Measurements from ENCODE around the gene GAP43. TPM values are rescaled to one million over a fixed set of nuclear protein-coding genes. Genes with fewer than 3 reads are reported as not detected.

Gene GAP43
- total RNA-seq, 1 donor from 2014 or later: 46.5 TPM

GRCh38 chr3:115667738-115668065, 44.4 kb downstream of the GAP43 start:
- peaks cover 3% of the 10 kb centered on the region for H3K4me1 Mint-ChIP-seq (ENCODE audit: unreplicated experiment)
- no peaks in the 10 kb centered on the region for H3K36me3 Mint-ChIP-seq
- no peaks in the 10 kb centered on the region for H3K27me3 Mint-ChIP-seq
- no peak for TF ChIP-seq CTCF (conservative IDR thresholded peaks at IDR 0.05)
- no peak overlapping the region for H3K27ac Mint-ChIP-seq
- no peak overlapping the region for H3K4me3 Mint-ChIP-seq
- H3K9me3 Mint-ChIP-seq: no peaks in the 10 kb centered on the region
- DNase-seq (ENCODE audit: extremely low spot score, unreplicated experiment): no peak

- Mint-ChIP-seq H3K36me3 (no peaks in the 10 kb centered on the region), H3K27ac (no peak overlapping the region), H3K4me1 (ENCODE audit: unreplicated experiment) (peaks cover 10% of the 10 kb centered on the region), H3K9me3 (no peaks in the 10 kb centered on the region), H3K27me3 (no peaks in the 10 kb centered on the region), H3K4me3 (no peak overlapping the region)
- no peak for DNase-seq (ENCODE audit: extremely low spot score, unreplicated experiment)
- no peak for TF ChIP-seq CTCF (conservative IDR thresholded peaks at IDR 0.05)
Observed at GRCh38 chr3:115670911-115671310, 47.6 kb downstream of the GAP43 start.

- no peaks in the 10 kb centered on the region for H3K9me3 Mint-ChIP-seq
- H3K27ac Mint-ChIP-seq: no peak overlapping the region
- DNase-seq (ENCODE audit: extremely low spot score, unreplicated experiment): no peak
- no peak for TF ChIP-seq CTCF (conservative IDR thresholded peaks at IDR 0.05)
- no peaks in the 10 kb centered on the region for H3K27me3 Mint-ChIP-seq
- no peak overlapping the region for H3K4me3 Mint-ChIP-seq
- H3K4me1 Mint-ChIP-seq (ENCODE audit: unreplicated experiment): peaks cover 10% of the 10 kb centered on the region
- no peaks in the 10 kb centered on the region for H3K36me3 Mint-ChIP-seq
Observed at GRCh38 chr3:115671761-115672455, 48.6 kb downstream of the GAP43 start.

GRCh38 chr3:115673881-115674280, 50.6 kb downstream of the GAP43 start:
- peaks cover 7% of the 10 kb centered on the region for H3K4me1 Mint-ChIP-seq (ENCODE audit: unreplicated experiment)
- H3K9me3 Mint-ChIP-seq: no peaks in the 10 kb centered on the region
- H3K27ac Mint-ChIP-seq: no peak overlapping the region
- H3K36me3 Mint-ChIP-seq: no peaks in the 10 kb centered on the region
- no peak for DNase-seq (ENCODE audit: extremely low spot score, unreplicated experiment)
- no peak for TF ChIP-seq CTCF (conservative IDR thresholded peaks at IDR 0.05)
- H3K4me3 Mint-ChIP-seq: no peak overlapping the region
- no peaks in the 10 kb centered on the region for H3K27me3 Mint-ChIP-seq

GRCh38 chr3:115676336-115676735, 53.0 kb downstream of the GAP43 start:
- Mint-ChIP-seq H3K4me3 (no peak overlapping the region), H3K27ac (no peak overlapping the region), H3K36me3 (no peaks in the 10 kb centered on the region), H3K9me3 (no peaks in the 10 kb centered on the region), H3K27me3 (no peaks in the 10 kb centered on the region), H3K4me1 (ENCODE audit: unreplicated experiment) (peaks cover 7% of the 10 kb centered on the region)
- no peak for DNase-seq (ENCODE audit: extremely low spot score, unreplicated experiment)
- no peak for TF ChIP-seq CTCF (conservative IDR thresholded peaks at IDR 0.05)
